IMR-90 (cell line): Measurements from ENCODE around the gene C2CD4B. TPM values are rescaled to one million over a fixed set of nuclear protein-coding genes. Genes with fewer than 3 reads are reported as not detected.

Experiments used
- ATAC-seq: fragments of 200-7000 bp; cut with Tn5 transposase; 2 replicates; pipeline ENCODE4 v1.9.1; 2020; ENCODE audit warnings: low read depth, mild to moderate bottlenecking, moderate library complexity
- BruUV-seq: library from RNA; stranded (reverse); fragments of 400-500 nt; replicated peaks from 2 replicates; lab custom pipeline; 2021; lab: Mats Ljungman, UMichigan
- CTCF ChIA-PET: fragments of 300-600 bp; formaldehyde crosslinking; extraction: SDS; loops from one replicate; lab custom pipeline; 2021; ENCODE audit warnings: antibody characterized with exemption; lab: Yijun Ruan, JAX
- POLR2A ChIA-PET: fragments of 300-600 bp; sonication (Branson Sonifier 250); formaldehyde crosslinking; loops from one replicate; lab custom pipeline; 2022; ENCODE audit warnings: antibody characterized with exemption; ENCODE audit not compliant: unreplicated experiment; lab: Charles Lee
- DNase-seq: peaks from one replicate; pipeline ENCODE4 v3.0.0; 2013
- H2AFZ ChIP-seq: replicated peaks from 2 replicates; pipeline ENCODE3; 2013; ENCODE audit warnings: low read length, mild to moderate bottlenecking; ENCODE audit not compliant: poor library complexity
- H2AK5ac ChIP-seq: 2 replicates; pipeline ENCODE4 v1.6.1; 2013; ENCODE audit warnings: low read depth, low read length, inconsistent platforms
- H2AK9ac ChIP-seq: replicated peaks from 2 replicates; pipeline ENCODE3; 2013; ENCODE audit warnings: mild to moderate bottlenecking, low read depth, low read length, moderate library complexity; ENCODE audit not compliant: poor library complexity
- H2BK120ac ChIP-seq: 2 replicates; pipeline ENCODE4 v1.6.1; 2013; ENCODE audit warnings: low read depth, low read length, inconsistent platforms
- H2BK15ac ChIP-seq: 3 replicates; pipeline ENCODE4 v1.6.1; 2013; ENCODE audit warnings: low read depth, low read length, inconsistent platforms
- H2BK20ac ChIP-seq: 2 replicates; pipeline ENCODE4 v1.6.1; 2013; ENCODE audit warnings: low read depth, mild to moderate bottlenecking, inconsistent platforms, low read length, moderate library complexity
- H2BK5ac ChIP-seq: 2 replicates; pipeline ENCODE4 v1.6.1; 2013; ENCODE audit warnings: mild to moderate bottlenecking, low read depth, low read length, inconsistent platforms; ENCODE audit not compliant: poor library complexity, severe bottlenecking
- H3K14ac ChIP-seq: replicated peaks from 2 replicates; pipeline ENCODE4 v1.6.1; 2013; ENCODE audit warnings: low read depth, low read length, inconsistent platforms
- H3K18ac ChIP-seq: 2 replicates; pipeline ENCODE4 v1.6.1; 2013; ENCODE audit warnings: low read depth, low read length, control low read depth
- H3K23ac ChIP-seq: 2 replicates; pipeline ENCODE4 v1.6.1; 2013; ENCODE audit warnings: low read depth, low read length, inconsistent platforms
- H3K27ac ChIP-seq: 2 replicates; pipeline ENCODE4 v1.5.1; 2013; ENCODE audit warnings: mild to moderate bottlenecking, control low read depth, low read length; ENCODE audit not compliant: insufficient read depth
- H3K27me3 ChIP-seq: 2 replicates; pipeline ENCODE4 v1.6.1; 2013; ENCODE audit warnings: low read length; ENCODE audit not compliant: control insufficient read depth, insufficient read depth
- H3K36me3 ChIP-seq: 2 replicates; pipeline ENCODE4 v1.6.1; 2013; ENCODE audit warnings: low read length, mixed read lengths; ENCODE audit not compliant: control insufficient read depth, insufficient read depth
- H3K4ac ChIP-seq: 2 replicates; pipeline ENCODE4 v1.6.1; 2013; ENCODE audit warnings: low read depth, low read length, inconsistent platforms
- H3K4me1 ChIP-seq: 2 replicates; pipeline ENCODE4 v1.6.1; 2013; ENCODE audit warnings: low read length, mixed read lengths; ENCODE audit not compliant: control insufficient read depth, insufficient read depth
- H3K4me2 ChIP-seq: 2 replicates; pipeline ENCODE4 v1.6.1; 2013; ENCODE audit warnings: low read depth, mild to moderate bottlenecking, control low read depth, low read length, moderate library complexity
- H3K4me3 ChIP-seq: 2 replicates; pipeline ENCODE4 v1.5.1; 2013; ENCODE audit warnings: low read depth, mild to moderate bottlenecking, control low read depth, low read length, moderate library complexity; ENCODE audit not compliant: insufficient read depth
- H3K56ac ChIP-seq: 2 replicates; pipeline ENCODE4 v1.6.1; 2013; ENCODE audit warnings: low read length, inconsistent platforms; ENCODE audit not compliant: insufficient read depth; ENCODE audit errors: extremely low read depth
- H3K79me1 ChIP-seq, 2 experiments: 2 replicates each; pipeline ENCODE4 v1.6.1; 2013; ENCODE audit warnings: low read length in 2 of 2, inconsistent platforms in 1 of 2, low read depth in 1 of 2
- H3K9ac ChIP-seq: 2 replicates; pipeline ENCODE4 v1.6.1; 2013; ENCODE audit warnings: low read depth, low read length, control low read depth
- H3K9me1 ChIP-seq: 2 replicates; pipeline ENCODE4 v1.6.1; 2013; ENCODE audit warnings: low read length, inconsistent platforms; ENCODE audit not compliant: insufficient read depth
- H3K9me3 ChIP-seq: 2 replicates; pipeline ENCODE4 v1.6.1; 2013; ENCODE audit warnings: low read length; ENCODE audit not compliant: control insufficient read depth, insufficient read depth
- H4K20me1 ChIP-seq: 2 replicates; pipeline ENCODE4 v1.6.1; 2013; ENCODE audit warnings: low read length, inconsistent platforms; ENCODE audit not compliant: insufficient read depth
- H4K5ac ChIP-seq: 2 replicates; pipeline ENCODE4 v1.6.1; 2013; ENCODE audit warnings: mild to moderate bottlenecking, low read depth, low read length, control low read depth
- H4K8ac ChIP-seq, 2 experiments: 2 replicates each; pipeline ENCODE4 v1.6.1; 2013; ENCODE audit warnings: low read depth in 2 of 2, low read length in 2 of 2, control low read depth in 1 of 2, inconsistent platforms in 1 of 2
- H4K91ac ChIP-seq: 2 replicates; pipeline ENCODE4 v1.6.1; 2013; ENCODE audit warnings: low read depth, low read length, inconsistent platforms; ENCODE audit not compliant: insufficient read depth
- BHLHE40 ChIP-seq: fragments of 150-350 bp; IDR thresholded peaks from 2 replicates; pipeline ENCODE4 v1.6.1; 2016; ENCODE audit warnings: mild to moderate bottlenecking, low read depth, low read length
- CEBPB ChIP-seq: IDR thresholded peaks from 2 replicates; pipeline ENCODE4 v1.6.1; 2012; ENCODE audit warnings: low read depth, low read length, improper control_type of control experiment
- CHD1 ChIP-seq: IDR thresholded peaks from 2 replicates; pipeline ENCODE4 v1.6.1; 2012; ENCODE audit warnings: low read depth, low read length, improper control_type of control experiment
- CTCF ChIP-seq: conservative IDR thresholded peaks from 2 replicates; pipeline ENCODE4 v1.5.1; 2012; ENCODE audit warnings: mild to moderate bottlenecking, low read depth, low read length, improper control_type of control experiment
- MAZ ChIP-seq: IDR thresholded peaks from 2 replicates; pipeline ENCODE4 v1.6.1; 2012; ENCODE audit warnings: low read depth, mild to moderate bottlenecking, low read length, improper control_type of control experiment, moderate library complexity, borderline replicate concordance
- MXI1 ChIP-seq: IDR thresholded peaks from 2 replicates; pipeline ENCODE4 v1.6.1; 2012; ENCODE audit warnings: low read depth, mild to moderate bottlenecking, low read length, moderate library complexity, borderline replicate concordance
- NFE2L2 ChIP-seq: fragments of 150-350 bp; IDR thresholded peaks from 2 replicates; pipeline ENCODE4 v1.6.1; 2016; ENCODE audit warnings: low read depth, mild to moderate bottlenecking, low read length
- POLR2A ChIP-seq: IDR thresholded peaks from 2 replicates; pipeline ENCODE4 v1.6.1; 2012; ENCODE audit warnings: mild to moderate bottlenecking, low read depth, low read length
- RAD21 ChIP-seq: IDR thresholded peaks from 2 replicates; pipeline ENCODE4 v1.6.1; 2012; ENCODE audit warnings: low read length, improper control_type of control experiment
- RFX5 ChIP-seq: IDR thresholded peaks from 2 replicates; pipeline ENCODE4 v1.8.0; 2012; ENCODE audit warnings: low read depth, mild to moderate bottlenecking, low read length, moderate library complexity
- WGBS, 2 experiments: methylation state at CpG; one replicate each; pipeline versions ENCODE4 v1.1.5 to v1.1.7; 2013; ENCODE audit warnings: missing lambda C conversion rate in 2 of 2; ENCODE audit not compliant: insufficient read length in 1 of 2; ENCODE audit errors: extremely low coverage in 2 of 2; 5-methylcytosine and 5-hydroxymethylcytosine counted together
- dilution Hi-C: fragments of 300-500 bp; cut with HindIII; formaldehyde crosslinking; loops from one replicate; pipeline ENCODE4 v1.14.3; 2018; ENCODE audit warnings: low sequenced_read_pairs; ENCODE audit not compliant: unreplicated experiment
- in situ Hi-C: fragments of 300-500 bp; cut with MboI; formaldehyde crosslinking; loops from 3 replicates; pipeline ENCODE4 v1.14.3; 2019; ENCODE audit warnings: low sequenced_read_pairs, inconsistent platforms, mixed read lengths
- intact Hi-C: fragments of 100-400 bp; cut with micrococcal nuclease; formaldehyde crosslinking; loops from 2 replicates; pipeline ENCODE4 v1.10.0; 2022
- polyA plus RNA-seq, 3 experiments: library from polyadenylated mRNA; depleted of rRNA; stranded (reverse); fragments of >200 nt; gene quantifications; 2 replicates each; pipeline ENCODE4 v1.2.3, GENCODE V29; 2012; ENCODE audit warnings: low replicate concordance in 1 of 3
- total RNA-seq: library from RNA; depleted of rRNA; stranded (reverse); fragments of >200 nt; gene quantifications from 2 replicates; pipeline ENCODE4 v1.2.3, GENCODE V29; 2012

Gene C2CD4B
- total and polyA plus RNA-seq, 2 of the 4 experiments (the other 2 are of a cell fraction): not detected

- no peak overlapping the region for H3K4me2 ChIP-seq
Observed at GRCh38 chr15:62119874-62120273, 45.2 kb downstream of the C2CD4B start.

More at GRCh38 chr15:62119874-62120273, 45.2 kb downstream of the C2CD4B start:
- in situ Hi-C loops: no loop called here
- peak overlapping the region; percentile 88 for H2AK5ac ChIP-seq
- H3K9ac ChIP-seq: no peak overlapping the region
- no peaks in the 10 kb centered on the region for H3K27me3 ChIP-seq
- ATAC-seq: no peak
- H3K56ac ChIP-seq: no peak overlapping the region
- peak overlapping the region; percentile 24; the same call in 1 of the 3 replicates for H2BK15ac ChIP-seq
- no peaks in the 10 kb centered on the region for H3K36me3 ChIP-seq
- WGBS, 2 experiments: no CpG with 5 or more reads among the region's 3 CpGs
- H4K8ac ChIP-seq: peak overlapping the region; percentile 53 to 73; a peak in 3 of 4 replicates
- no TSS peak for BruUV-seq
- H3K4me3 ChIP-seq: no peak overlapping the region
- H3K79me1 ChIP-seq: no peaks in the 10 kb centered on the region
- peaks cover 3% of the 10 kb centered on the region; the same call in 1 of the 2 replicates for H3K4me1 ChIP-seq
- H3K9me3 ChIP-seq: no peaks in the 10 kb centered on the region
- peak overlapping the region; percentile 88 for H2BK120ac ChIP-seq
- H2AFZ ChIP-seq: peak overlapping the region; percentile 53
- peak overlapping the region; percentile 35; the same call in 1 of the 2 replicates for H3K23ac ChIP-seq
- H2BK20ac ChIP-seq: peak overlapping the region; percentile 92
- ChIA-PET POLR2A (no interaction called here), CTCF (no interaction called here)
- peak overlapping the region; percentile 82 for H3K14ac ChIP-seq
- TF ChIP-seq RAD21 (no peak), NFE2L2 (no peak), POLR2A (no peak), MAZ (no peak), CTCF (no peak), CEBPB (no peak), MXI1 (no peak), RFX5 (no peak), CHD1 (no peak), BHLHE40 (no peak)
- DNase-seq: no peak
- H4K91ac ChIP-seq: peak overlapping the region; percentile 83
- H2BK5ac ChIP-seq: peak overlapping the region; percentile 86
- H3K4ac ChIP-seq: peak overlapping the region; percentile 95
- dilution Hi-C loops: no loop called here
- H4K5ac ChIP-seq: peak overlapping the region; percentile 79; the same call in 1 of the 2 replicates
- 0 out of 2 replicates have a peak, but pooled peaks cover 3% of the 10 kb centered on the region for H3K9me1 ChIP-seq
- H3K18ac ChIP-seq: no peak overlapping the region; the same call in 1 of the 2 replicates
- peak overlapping the region; percentile 8; the same call in 1 of the 2 replicates for H3K27ac ChIP-seq
- intact Hi-C loops: no loop called here
- H4K20me1 ChIP-seq: no peaks in the 10 kb centered on the region
- peak overlapping the region; percentile 23 for H2AK9ac ChIP-seq
